GM19023 (cell line): ENCODE results near the gene ARHGAP12.
A peak's percentile ranks its signal among the peaks of the same experiment; 100 is the strongest.
"Not testable (repeated sequence)": the region's sequence is repeated elsewhere in the genome, so short reads cannot be mapped to it uniquely, and the experiment has no call there.

Experiments
- ATAC-seq: cut with Tn5 transposase; IDR thresholded peaks from one replicate; pipeline ENCODE4 v1.9.1; 2021; ENCODE audit warnings: mild to moderate bottlenecking, moderate library complexity; ENCODE audit not compliant: unreplicated experiment

ARHGAP12 gene

GRCh38 chr10:31774299-31774900 is 154.2 kb downstream of the ARHGAP12 start:
- ATAC-seq, result no peak

GRCh38 chr10:31773749-31774298 is 154.8 kb downstream of the ARHGAP12 start:
- ATAC-seq, result no peak

GRCh38 chr10:31771331-31771831 is 157.2 kb downstream of the ARHGAP12 start:
- no peak for ATAC-seq

GRCh38 chr10:31770307-31770902 is 158.2 kb downstream of the ARHGAP12 start:
- no peak for ATAC-seq

GRCh38 chr10:31769564-31769963 is 159.1 kb downstream of the ARHGAP12 start:
- no peak for ATAC-seq

- not testable (repeated sequence) for ATAC-seq
These were observed 159.7 kb downstream of the ARHGAP12 start for GRCh38 chr10:31768935-31769334.

DNA sequence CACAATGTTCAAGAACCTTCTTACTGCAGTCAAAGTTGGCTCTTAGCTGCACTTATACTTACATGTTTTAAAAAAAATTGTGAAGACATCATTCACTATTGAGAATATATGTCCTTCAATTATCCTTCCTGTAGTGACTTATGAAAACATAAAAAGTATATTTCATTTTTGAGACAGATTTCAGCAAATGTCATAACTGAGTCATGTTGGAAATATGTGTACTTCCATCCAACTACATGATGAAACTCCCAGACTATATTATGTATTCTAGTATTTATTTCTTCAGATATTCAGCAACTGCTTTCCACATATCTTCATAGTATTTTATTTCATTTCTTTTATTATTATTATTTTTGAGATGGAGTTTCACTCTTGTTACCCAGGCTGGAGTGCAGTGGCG is 160.2 kb downstream of the ARHGAP12 start:
- no peak for ATAC-seq

DNA sequence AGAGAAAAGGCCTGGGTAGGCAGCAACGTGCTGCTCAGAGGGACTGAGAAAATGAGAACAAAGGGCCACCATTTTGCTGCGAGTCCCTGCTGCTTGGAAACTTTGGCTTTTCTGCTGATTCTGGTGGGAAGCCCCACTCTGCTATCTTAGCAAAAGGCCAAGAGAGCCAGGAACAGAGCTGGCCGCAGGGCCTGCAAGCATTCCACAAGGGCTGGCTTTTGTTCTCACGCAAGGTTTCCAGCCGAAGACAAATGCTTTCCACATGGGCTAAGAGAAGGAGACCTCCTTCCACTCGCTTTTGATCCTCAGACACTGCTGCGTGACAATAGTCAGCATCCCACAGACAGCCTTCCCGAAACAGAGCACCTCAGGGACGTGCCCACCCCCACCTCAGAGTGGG is 163.1 kb downstream of the ARHGAP12 start:
- no peak for ATAC-seq

GRCh38 chr10:31762316-31762715 is 166.3 kb downstream of the ARHGAP12 start:
- ATAC-seq, result no peak

GRCh38 chr10:31761156-31761555 is 167.5 kb downstream of the ARHGAP12 start:
- ATAC-seq, result no peak

- ATAC-seq, result no peak
These were observed 168.0 kb downstream of the ARHGAP12 start for GRCh38 chr10:31760674-31761081.

DNA sequence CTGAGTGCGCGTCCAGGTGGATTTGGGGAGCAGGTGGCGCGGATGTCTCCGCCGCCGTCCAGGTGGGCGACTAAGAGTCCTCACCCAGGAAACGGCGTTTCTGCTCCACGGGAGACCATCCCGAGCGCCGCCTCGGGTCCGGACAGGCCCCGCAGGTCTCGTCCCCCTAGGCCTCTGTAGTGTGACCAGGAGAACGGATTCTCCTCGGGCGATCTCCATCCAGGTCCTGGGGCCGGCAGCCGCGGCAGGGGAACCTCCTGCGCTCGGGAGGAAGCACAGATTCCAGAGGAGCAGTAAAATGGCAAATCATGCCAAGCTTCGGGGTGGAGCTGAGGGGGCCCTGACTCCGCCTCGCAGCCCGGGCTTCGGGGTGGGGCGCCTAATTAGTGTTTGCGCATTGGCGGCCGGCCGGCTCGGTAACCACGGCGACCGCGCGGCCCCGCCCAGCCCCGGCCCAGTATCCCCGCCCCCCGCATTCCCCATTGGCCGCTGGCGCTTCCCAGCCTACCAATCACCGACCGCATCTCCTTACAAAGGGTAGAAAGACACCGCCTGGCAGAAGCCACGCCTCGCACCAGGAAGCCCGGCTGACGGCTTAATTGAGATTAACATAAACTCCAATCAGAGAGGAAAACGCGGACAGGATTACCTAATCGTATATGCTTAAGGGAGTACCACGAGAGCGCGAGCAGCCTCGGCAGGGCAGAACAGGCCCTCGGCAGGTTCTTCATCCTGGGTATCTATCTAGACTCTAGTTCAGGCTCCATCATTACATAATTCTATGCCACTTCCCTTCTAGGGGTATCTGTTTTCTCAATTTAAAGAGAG is 168.6 kb downstream of the ARHGAP12 start:
- peak; percentile 97 for ATAC-seq

GRCh38 chr10:31759124-31759798 is 169.4 kb downstream of the ARHGAP12 start:
- no peak for ATAC-seq

- no peak for ATAC-seq
These were observed 170.1 kb downstream of the ARHGAP12 start for GRCh38 chr10:31758495-31758894.

DNA sequence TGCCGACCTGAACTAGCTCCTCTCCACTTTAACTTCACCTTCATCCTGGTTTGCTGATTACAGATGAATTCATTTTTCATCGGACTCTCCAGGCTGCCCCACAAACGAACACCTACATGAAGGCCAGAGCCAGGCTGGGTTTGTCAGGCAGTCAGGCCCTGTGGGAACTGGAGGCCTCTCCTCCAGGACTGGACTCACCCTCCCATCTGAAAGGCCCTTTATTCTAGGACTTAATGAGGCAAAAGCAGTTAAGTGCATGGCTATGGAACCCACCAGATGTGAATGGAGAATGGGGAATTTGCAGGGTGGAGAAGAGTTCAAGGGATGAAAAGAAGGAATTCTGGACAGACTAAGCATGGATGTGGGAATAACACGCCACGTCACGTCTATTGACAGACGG is 170.8 kb downstream of the ARHGAP12 start:
- ATAC-seq, result no peak

DNA sequence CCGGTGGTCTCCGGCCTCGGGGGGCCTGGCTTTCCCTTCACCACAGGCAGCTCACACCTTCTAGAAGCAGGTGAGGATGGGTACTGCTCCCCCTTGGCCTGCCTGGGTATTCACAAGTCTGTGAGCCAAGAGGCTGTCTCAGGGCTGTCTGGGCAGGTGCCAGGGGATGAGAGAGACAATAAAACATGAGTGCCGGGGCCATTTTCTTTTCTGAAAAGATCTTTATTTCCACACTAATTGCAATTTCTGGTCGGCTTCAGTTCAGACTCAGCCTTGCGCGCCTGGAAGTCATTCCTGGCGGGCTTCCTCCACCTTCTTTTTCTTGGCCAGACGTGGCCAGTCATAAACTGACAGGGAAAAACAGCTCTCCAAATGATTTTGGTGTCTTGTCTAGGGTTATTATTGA is 171.2 kb downstream of the ARHGAP12 start:
- no peak for ATAC-seq

- no peak for ATAC-seq
These were observed 171.9 kb downstream of the ARHGAP12 start for GRCh38 chr10:31756729-31757110.

DNA sequence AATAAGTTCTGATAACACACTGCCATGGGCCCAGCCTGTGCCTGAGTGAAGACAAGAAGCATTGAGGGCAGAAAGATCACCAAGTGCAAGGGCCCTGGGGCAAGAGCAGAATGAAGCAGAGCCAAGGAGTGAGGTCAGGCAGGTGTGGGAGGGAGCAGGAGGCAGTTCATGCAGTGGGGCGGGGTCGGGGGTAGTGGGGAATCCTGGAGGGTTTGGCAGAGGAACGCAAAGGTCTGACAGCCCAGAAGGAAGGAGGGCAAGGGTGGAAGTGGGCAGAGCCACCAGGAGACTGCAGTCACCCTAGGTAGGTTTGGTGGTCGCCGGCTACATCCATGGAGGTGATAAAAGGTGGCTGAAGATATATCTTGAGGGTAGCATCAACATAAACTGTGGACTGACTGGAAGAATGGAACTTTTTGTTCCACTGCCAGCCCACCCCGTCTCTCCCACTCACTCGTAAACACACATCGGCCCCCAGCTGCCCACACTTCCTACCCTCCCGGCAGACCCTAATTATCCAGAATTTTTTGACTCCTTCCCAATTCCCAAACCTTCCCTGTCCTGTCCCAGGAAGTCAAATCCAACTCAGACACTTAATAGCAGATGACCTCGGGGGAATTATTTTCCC is 172.4 kb downstream of the ARHGAP12 start:
- ATAC-seq, result no peak
